Measurements from ENCODE around the gene TK1.

TK1 gene

GRCh38 chr17:78132767-78133178 is 54.1 kb downstream of the TK1 start:
- DNase-seq, result no peak

GRCh38 chr17:78132084-78132676 is 54.7 kb downstream of the TK1 start:
- peak; percentile 53 for DNase-seq

GRCh38 chr17:78131172-78132083 is 55.4 kb downstream of the TK1 start:
- DNase-seq, result no peak

- peak; percentile 95 for DNase-seq
Measured at GRCh38 chr17:78130437-78131101, 56.3 kb downstream of the TK1 start, which contains the start of gene TMC8. TMC8 (plus strand) TSS chr17:78130771; CDS start chr17:78131589, 818 bp downstream.

GRCh38 chr17:78130090-78130436 is 56.8 kb downstream of the TK1 start:
- no peak for DNase-seq

- peak; percentile 55 for DNase-seq
Measured at GRCh38 chr17:78129351-78130089, 57.3 kb downstream of the TK1 start.

- peak; percentile 82 for DNase-seq
Measured at GRCh38 chr17:78128551-78129350, 58.1 kb downstream of the TK1 start, which contains the start of gene TMC6. TMC6 (minus strand) TSS chr17:78128755; CDS start chr17:78126832, 1,923 bp downstream.

GRCh38 chr17:78127888-78128550 is 58.8 kb downstream of the TK1 start:
- DNase-seq, result no peak

- peak; percentile 77 for DNase-seq
Measured at GRCh38 chr17:78127239-78127887, 59.5 kb downstream of the TK1 start.

GRCh38 chr17:78126895-78127238 is 60.0 kb downstream of the TK1 start:
- no peak for DNase-seq

- DNase-seq, result no peak
Measured at GRCh38 chr17:78125976-78126894, 60.6 kb downstream of the TK1 start.

GRCh38 chr17:78125138-78125913 is 61.5 kb downstream of the TK1 start:
- no peak for DNase-seq

- no peak for DNase-seq
Measured at GRCh38 chr17:78124836-78125137, 62.1 kb downstream of the TK1 start.
